Measurements from ENCODE around the gene STPG2. TPM values are rescaled to one million over a fixed set of nuclear protein-coding genes. Genes with fewer than 3 reads are reported as not detected.
"Not testable (repeated sequence)": the region's sequence is repeated elsewhere in the genome, so short reads cannot be mapped to it uniquely, and the experiment has no call there.

The STPG2 gene
- total RNA-seq, 2 experiments from 2014 or later: not detected

DNA sequence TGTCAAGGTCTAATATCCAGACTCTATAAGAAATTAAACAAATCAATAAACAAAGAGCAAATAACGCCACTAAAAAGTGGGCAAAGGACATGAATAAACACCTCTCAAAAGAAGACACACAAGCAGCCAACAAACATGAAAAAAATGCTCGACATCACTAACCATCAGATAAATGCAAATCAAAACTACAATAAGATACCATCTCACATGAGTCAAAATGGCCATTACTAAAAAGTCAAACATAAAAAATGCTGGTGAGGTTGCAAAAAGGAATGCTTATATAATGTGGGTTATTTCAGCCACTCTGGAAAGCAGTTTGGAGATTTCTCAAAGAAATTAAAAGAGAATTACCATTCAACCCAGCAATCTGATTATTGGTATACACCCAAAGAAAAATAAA is 481.1 kb downstream of the STPG2 start:
- CTCF ChIA-PET: no interaction called here
- POLR2A ChIA-PET: no interaction called here

- ChIA-PET CTCF (no interaction called here), POLR2A (no interaction called here)
Measured at GRCh38 chr4:97656044-97656720, 487.1 kb downstream of the STPG2 start.

DNA sequence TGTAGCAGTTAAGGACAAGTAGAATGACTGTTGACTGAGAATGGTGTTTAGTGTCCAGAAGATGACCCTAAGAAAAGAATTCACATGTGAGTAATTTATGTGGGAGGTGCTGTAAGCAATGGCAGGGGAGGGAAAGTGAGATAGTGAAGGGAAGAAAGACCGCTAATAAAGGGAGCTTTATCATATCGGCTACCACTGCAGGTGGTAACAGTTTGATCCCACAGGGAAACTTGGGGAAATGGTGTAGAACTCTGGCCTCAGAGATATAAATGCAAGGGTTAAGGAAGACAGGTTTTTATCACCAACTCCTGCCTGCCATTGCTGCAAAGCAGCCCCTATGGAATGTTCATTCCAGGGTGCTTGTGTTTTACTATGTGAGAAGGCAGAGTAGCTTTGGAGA is 489.6 kb downstream of the STPG2 start:
- CTCF ChIA-PET: no interaction called here
- POLR2A ChIA-PET: no interaction called here

GRCh38 chr4:97646997-97647396 is 496.3 kb downstream of the STPG2 start:
- POLR2A ChIA-PET: no interaction called here
- CTCF ChIA-PET: no interaction called here

- CTCF ChIA-PET: no interaction called here
- POLR2A ChIA-PET: interaction anchor here (0.6 kb wide), 1 partner anchor 20 kb away, joined by 3 read pairs; no protein-coding TSS in a partner anchor
Measured at GRCh38 chr4:97645071-97645821, 498.0 kb downstream of the STPG2 start.

DNA sequence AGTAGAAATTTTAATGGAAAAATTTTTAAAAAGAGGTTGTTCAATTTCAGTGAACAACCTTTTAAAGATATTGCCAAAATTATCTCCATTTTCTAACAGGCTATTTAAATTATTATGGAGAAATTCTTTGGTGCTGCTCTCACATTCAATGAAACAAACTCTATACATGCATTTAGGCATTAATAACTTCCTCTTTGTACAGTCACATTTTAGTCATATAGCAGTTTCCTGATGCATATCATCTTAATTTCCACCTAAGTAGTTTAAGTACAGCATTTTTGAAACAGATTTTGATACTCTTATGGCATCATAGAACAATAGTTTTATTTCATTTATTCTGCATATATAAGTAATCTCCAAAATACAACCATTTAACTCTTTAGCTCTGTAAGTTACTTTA is 500.1 kb downstream of the STPG2 start:
- POLR2A ChIA-PET: no interaction called here
- CTCF ChIA-PET: no interaction called here

DNA sequence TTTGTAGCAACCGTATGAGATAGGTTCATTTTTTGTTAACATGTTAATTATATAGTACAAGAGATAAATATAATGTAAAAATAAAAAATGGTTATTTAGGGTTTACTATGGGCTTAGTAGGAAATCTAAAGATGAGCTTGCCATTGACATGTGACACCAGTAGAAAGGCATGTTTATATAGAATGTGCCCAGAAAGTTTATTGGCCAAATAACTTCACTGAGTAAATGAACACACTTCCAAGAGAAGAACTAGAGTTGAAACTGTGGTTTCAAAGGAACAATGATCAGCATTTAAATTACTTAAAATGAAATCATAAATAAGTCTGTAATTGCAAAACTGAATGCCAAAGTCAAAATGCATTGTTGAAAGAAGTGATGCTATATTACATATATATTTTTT is 503.3 kb downstream of the STPG2 start:
- ChIA-PET CTCF (no interaction called here), POLR2A (no interaction called here)

DNA sequence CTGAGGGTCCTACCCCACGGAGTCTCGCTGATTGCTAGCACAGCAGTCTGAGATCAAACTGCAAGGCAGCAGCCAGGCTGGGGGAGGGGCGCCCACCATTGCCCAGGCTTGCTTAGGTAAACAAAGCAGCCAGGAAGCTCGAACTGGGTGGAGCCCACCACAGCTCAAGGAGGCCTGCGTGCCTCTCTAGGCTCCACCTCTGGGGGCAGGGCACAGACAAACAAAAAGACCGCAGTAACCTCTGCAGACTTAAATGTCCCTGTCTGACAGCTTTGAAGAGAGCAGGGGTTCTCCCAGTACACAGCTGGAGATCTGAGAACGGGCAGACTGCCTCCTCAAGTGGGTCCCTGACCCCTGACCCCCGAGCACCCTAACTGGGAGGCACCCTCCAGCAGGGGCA is 509.4 kb downstream of the STPG2 start:
- POLR2A ChIA-PET, CTCF ChIA-PET: not testable (repeated sequence)

DNA sequence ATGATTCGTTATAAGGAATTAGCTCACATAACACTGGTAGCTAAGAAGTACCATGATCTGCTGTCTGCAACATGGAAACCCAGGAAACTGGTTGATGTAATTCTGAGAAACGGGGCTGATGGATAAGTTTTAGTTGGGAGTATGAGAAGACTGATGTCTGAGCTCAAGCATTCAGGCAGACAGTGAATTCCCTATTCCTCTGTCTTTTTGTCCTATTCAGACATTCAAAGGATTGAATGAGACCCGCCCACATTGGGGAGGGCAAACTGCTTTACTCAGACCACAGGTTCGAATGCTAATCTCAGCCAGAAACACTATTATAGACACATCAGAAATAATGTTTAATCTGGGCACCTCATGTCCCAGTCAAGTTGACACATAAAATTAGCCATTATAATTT is 515.5 kb downstream of the STPG2 start:
- ChIA-PET POLR2A (no interaction called here), CTCF (no interaction called here)

DNA sequence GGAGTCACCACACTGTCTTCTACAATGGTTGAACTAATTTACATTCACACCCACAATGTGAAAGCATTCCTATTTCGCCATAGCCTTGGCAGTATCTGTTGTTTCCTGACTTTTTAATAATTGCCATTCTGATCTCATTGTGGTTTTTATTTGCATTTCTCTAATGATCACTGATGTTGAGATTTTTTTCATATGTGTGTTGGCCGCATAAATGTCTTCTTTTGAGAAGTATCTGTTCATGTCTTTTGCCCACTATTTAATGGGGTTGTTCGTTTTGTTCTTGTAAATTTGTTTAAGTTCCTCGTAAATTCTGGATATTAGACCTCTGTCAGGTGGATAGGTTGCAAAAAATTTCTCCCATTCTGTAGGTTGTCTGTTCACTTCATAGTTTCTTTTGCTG is 519.1 kb downstream of the STPG2 start:
- ChIA-PET CTCF (no interaction called here), POLR2A (no interaction called here)

- CTCF ChIA-PET: no interaction called here
Measured at GRCh38 chr4:97605932-97606331, 537.3 kb downstream of the STPG2 start.

DNA sequence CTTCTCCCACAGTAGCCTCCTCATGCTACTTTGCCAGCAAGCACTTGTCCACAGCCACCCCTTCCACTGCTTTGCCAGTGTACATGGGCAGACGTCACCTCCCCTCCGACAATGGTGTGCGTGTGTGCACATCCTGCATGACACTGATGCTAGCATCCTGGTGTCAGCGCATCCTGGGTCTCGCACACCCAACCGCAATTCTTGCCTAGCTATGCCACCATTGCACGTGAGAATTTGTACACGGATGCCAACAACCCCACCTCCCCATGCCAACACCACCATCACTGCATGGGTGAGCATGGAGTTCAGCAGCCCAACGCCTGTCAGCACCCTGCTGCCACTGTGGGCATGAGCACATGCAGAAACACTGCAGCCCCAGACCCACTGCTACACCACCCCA is 550.0 kb downstream of the STPG2 start:
- ChIA-PET POLR2A (no interaction called here), CTCF (no interaction called here)

More at GRCh38 chr4:97605932-97606331, 537.3 kb downstream of the STPG2 start:
- POLR2A ChIA-PET: no interaction called here

- CTCF ChIA-PET: no interaction called here
- POLR2A ChIA-PET: no interaction called here
Measured at GRCh38 chr4:97590266-97590665, 553.0 kb downstream of the STPG2 start.

- CTCF ChIA-PET: no interaction called here
- POLR2A ChIA-PET: no interaction called here
Measured at GRCh38 chr4:97589481-97590196, 553.6 kb downstream of the STPG2 start.

- CTCF ChIA-PET: no interaction called here
- POLR2A ChIA-PET: no interaction called here
Measured at GRCh38 chr4:97587912-97588311, 555.4 kb downstream of the STPG2 start.

DNA sequence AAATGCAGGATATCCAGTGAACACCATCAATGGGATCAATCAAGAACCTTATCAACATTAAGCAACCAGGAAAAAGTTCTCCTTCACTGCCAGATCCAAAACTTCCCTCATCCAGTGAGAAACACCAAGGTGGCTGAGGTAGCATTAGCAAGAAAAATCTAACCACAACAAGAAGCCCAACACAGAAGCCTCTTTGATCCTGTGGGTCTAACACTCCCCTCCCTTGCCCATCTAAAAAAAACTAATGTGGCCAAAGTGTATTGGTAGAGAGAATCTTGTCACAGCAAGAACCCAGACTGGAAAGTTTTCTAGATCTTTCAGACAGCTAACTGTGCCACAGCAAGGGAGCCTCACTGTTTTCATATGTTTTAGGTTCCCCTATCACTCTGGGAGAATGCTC is 558.0 kb downstream of the STPG2 start:
- ChIA-PET POLR2A (no interaction called here), CTCF (no interaction called here)

- CTCF ChIA-PET: no interaction called here
- POLR2A ChIA-PET: no interaction called here
Measured at GRCh38 chr4:97582890-97583289, 560.4 kb downstream of the STPG2 start.

DNA sequence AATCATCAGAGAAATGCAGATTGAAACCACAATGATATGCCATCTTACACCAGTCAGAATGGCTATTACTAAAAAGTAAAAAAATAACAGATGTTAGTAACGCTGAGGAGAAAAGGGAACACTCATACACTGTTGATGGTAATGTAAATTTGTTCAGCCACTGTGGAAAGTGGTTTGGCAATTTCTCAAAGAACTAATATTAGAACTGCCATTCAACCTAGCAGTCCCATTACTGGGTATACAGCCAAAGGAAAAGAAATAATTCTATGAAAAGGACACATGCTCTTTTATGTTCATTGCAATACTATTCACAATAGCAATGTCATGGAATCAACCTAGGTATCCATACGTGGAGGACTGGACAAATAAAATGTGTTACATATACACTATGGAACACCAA is 566.3 kb downstream of the STPG2 start:
- CTCF ChIA-PET: no interaction called here
- POLR2A ChIA-PET: no interaction called here

DNA sequence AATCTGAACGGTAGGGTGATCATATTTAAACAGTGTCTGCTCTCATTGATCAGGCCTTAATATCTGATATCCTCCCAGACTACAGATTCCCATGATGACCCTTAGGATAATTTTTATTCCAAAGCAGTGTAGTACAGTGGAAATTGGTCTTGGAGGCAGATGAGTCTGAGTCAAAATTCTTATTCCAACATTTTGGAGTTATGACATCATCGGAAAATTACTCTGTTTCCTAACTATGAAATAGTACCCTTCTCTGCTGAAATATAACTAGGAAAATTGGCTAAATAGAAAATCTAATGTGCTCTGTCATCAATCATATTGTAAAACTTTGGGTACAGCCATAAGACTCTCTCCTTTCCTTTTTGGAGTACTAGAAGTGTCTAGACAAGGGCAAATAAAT is 583.3 kb downstream of the STPG2 start:
- CTCF ChIA-PET: no interaction called here
- POLR2A ChIA-PET: no interaction called here

DNA sequence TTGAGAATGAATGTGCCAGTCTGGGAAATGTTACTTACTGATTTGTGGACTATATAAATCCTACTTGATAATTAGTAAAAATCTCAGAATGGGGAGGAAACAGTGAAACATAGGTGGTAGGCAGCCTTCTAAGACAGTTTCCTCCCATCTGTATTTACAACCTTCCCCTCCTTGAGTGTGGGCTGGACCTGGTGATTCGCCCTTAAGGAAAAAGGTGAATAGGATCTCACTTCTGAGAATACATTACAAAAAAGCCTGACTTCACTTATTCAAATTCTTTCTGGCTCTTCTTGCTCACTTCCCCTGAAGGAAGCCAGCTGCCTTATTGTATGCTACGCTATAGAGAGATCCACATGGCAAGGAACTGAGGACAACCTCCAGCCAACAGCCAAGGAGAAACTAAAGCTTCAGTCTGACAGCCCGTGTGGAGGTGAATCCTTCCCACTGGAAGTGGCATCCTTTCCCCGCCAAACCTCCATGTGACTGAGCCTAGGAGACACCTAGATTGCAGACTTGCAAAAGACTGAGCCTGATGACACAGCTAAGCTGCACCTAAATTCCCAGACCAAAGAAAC is 585.0 kb downstream of the STPG2 start:
- ChIA-PET POLR2A (no interaction called here), CTCF (no interaction called here)

- CTCF ChIA-PET, POLR2A ChIA-PET: not testable (repeated sequence)
Measured at GRCh38 chr4:97550637-97551036, 592.6 kb downstream of the STPG2 start.

Data from activated CD8-positive, alpha-beta memory T cell treated with anti-CD3 and anti-CD28 coated beads for 36 hours (primary cell).